ENCODE measurements around the gene NPFFR2. TPM values are rescaled to one million over a fixed set of nuclear protein-coding genes. Genes with fewer than 3 reads are reported as not detected.

The NPFFR2 gene
- total RNA-seq, 1 donor from 2014 or later = 0.16 TPM

DNA sequence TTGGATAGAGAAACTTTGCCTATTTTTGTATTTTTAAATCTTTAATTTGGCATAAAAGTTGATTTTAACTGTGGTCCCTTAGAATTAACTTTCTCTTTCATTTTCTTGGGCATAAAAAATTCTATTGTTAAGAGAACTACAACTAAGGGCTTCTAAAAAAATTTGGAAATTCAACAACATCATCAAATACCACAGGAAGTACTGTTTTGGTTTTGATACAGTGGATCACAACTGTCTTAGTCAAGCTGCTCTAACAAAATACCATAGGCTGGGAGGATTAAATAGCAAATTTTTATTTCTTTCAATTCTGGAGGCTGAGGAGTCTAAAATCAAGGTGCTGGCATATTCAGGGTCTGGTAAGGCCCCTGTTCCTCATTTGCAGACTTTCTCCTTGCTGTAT, 19.9 kb upstream of the NPFFR2 start:
- Mint-ChIP-seq H3K4me1 (no peaks in the 10 kb centered on the region), H3K27ac (ENCODE audit: unreplicated experiment) (no peak overlapping the region), H3K36me3 (ENCODE audit: low read depth) (no peaks in the 10 kb centered on the region), H3K27me3 (ENCODE audit: low read depth) (no peaks in the 10 kb centered on the region), H3K9me3 (no peaks in the 10 kb centered on the region), H3K4me3 (no peak overlapping the region)
- no peak for TF ChIP-seq CTCF (conservative IDR thresholded peaks at IDR 0.05)
- DNase-seq (ENCODE audit: low read depth, low spot score) = no peak

DNA sequence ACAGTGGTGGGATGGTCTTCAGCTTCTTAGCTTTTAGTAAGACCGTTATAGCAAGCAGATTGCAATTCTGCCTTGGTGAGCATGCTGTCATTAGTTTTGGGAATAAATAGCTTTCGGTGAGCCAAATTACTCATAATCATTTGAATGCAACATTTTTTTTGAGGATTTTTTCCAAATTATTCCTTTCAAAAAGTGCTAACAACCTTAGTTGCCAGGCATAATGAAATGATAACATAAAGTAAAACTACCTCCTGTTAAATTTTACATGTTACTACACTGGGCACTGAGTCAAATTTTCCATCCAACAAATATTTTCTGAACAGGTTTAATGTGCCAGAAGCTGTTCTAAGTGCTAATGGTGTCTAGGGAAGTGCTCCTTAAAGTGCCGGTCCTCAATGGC, 15.8 kb upstream of the NPFFR2 start:
- H3K27ac Mint-ChIP-seq (ENCODE audit: unreplicated experiment) = no peak overlapping the region
- DNase-seq (ENCODE audit: low read depth, low spot score) = no peak
- TF ChIP-seq CTCF (conservative IDR thresholded peaks at IDR 0.05) = no peak
- no peak overlapping the region for H3K4me3 Mint-ChIP-seq
- no peaks in the 10 kb centered on the region for H3K9me3 Mint-ChIP-seq
- H3K27me3 Mint-ChIP-seq (ENCODE audit: low read depth) = peaks cover 2% of the 10 kb centered on the region
- no peaks in the 10 kb centered on the region for H3K36me3 Mint-ChIP-seq (ENCODE audit: low read depth)
- H3K4me1 Mint-ChIP-seq = no peaks in the 10 kb centered on the region

DNA sequence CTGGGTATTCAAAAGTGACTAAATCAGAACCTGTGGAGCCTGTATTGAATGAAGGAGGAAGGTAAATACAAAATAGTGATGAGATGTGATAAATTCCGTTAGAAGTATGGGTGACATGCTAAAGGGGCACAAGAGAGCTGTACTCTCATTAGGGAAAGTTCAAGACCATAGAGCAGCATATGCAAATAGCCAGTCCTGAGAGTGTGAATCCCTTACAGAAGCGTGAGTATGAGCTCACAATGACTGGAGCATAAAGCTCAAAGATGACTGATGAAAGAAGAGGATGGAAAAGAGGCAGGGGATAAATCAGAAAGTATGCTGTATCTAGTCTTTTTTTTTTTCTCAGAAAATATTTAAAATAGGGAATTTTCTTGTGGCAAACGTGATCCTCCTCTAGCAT, 12.1 kb upstream of the NPFFR2 start:
- H3K27me3 Mint-ChIP-seq (ENCODE audit: low read depth) = peaks cover 9% of the 10 kb centered on the region
- DNase-seq (ENCODE audit: low read depth, low spot score) = no peak
- H3K4me1 Mint-ChIP-seq = no peaks in the 10 kb centered on the region
- no peaks in the 10 kb centered on the region for H3K36me3 Mint-ChIP-seq (ENCODE audit: low read depth)
- H3K4me3 Mint-ChIP-seq = no peak overlapping the region
- no peak overlapping the region for H3K27ac Mint-ChIP-seq (ENCODE audit: unreplicated experiment)
- no peaks in the 10 kb centered on the region for H3K9me3 Mint-ChIP-seq
- TF ChIP-seq CTCF (conservative IDR thresholded peaks at IDR 0.05) = no peak

DNA sequence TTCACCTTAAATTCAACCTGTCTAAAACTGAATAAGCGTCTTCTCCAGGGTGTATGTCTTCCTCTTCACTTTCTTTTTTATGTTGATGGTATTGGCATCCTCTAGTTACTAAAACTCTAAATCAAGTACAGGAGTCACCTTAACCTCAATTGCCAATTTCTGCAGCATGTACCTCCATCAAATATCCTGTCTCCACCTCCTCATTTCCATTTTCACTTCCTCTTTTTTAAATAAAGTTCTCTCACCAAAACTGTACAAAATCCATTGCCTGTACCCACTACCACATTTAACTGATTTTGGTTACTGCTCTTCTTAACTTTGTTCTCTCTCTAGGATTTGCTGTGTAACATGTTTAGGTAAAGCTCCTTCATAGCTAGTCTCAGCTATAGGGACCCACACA, 9.2 kb upstream of the NPFFR2 start:
- no peaks in the 10 kb centered on the region for H3K4me1 Mint-ChIP-seq
- H3K27ac Mint-ChIP-seq (ENCODE audit: unreplicated experiment) = no peak overlapping the region
- peaks cover 9% of the 10 kb centered on the region for H3K27me3 Mint-ChIP-seq (ENCODE audit: low read depth)
- TF ChIP-seq CTCF (conservative IDR thresholded peaks at IDR 0.05) = no peak
- H3K4me3 Mint-ChIP-seq = no peak overlapping the region
- no peak for DNase-seq (ENCODE audit: low read depth, low spot score)
- H3K36me3 Mint-ChIP-seq (ENCODE audit: low read depth) = no peaks in the 10 kb centered on the region
- no peaks in the 10 kb centered on the region for H3K9me3 Mint-ChIP-seq

GRCh38 chr4:72055566-72055965, 23.8 kb downstream of the NPFFR2 start:
- no peaks in the 10 kb centered on the region for H3K27me3 Mint-ChIP-seq (ENCODE audit: low read depth)
- no peak for DNase-seq (ENCODE audit: low read depth, low spot score)
- no peak overlapping the region for H3K4me3 Mint-ChIP-seq
- H3K36me3 Mint-ChIP-seq (ENCODE audit: low read depth) = no peaks in the 10 kb centered on the region
- TF ChIP-seq CTCF (conservative IDR thresholded peaks at IDR 0.05) = no peak
- peaks cover 4% of the 10 kb centered on the region for H3K9me3 Mint-ChIP-seq
- H3K4me1 Mint-ChIP-seq = no peaks in the 10 kb centered on the region
- no peak overlapping the region for H3K27ac Mint-ChIP-seq (ENCODE audit: unreplicated experiment)

GRCh38 chr4:72063726-72064125, 31.9 kb downstream of the NPFFR2 start:
- no peaks in the 10 kb centered on the region for H3K4me1 Mint-ChIP-seq
- DNase-seq (ENCODE audit: low read depth, low spot score) = no peak
- H3K4me3 Mint-ChIP-seq = no peak overlapping the region
- peaks cover 2% of the 10 kb centered on the region for H3K27me3 Mint-ChIP-seq (ENCODE audit: low read depth)
- no peaks in the 10 kb centered on the region for H3K9me3 Mint-ChIP-seq
- no peaks in the 10 kb centered on the region for H3K36me3 Mint-ChIP-seq (ENCODE audit: low read depth)
- no peak for TF ChIP-seq CTCF (conservative IDR thresholded peaks at IDR 0.05)
- no peak overlapping the region for H3K27ac Mint-ChIP-seq (ENCODE audit: unreplicated experiment)
